ENCODE data around the gene RBL2. TPM values are rescaled to one million over a fixed set of nuclear protein-coding genes. Genes with fewer than 3 reads are reported as not detected.
"Not testable (repeated sequence)": the region's sequence is repeated elsewhere in the genome, so short reads cannot be mapped to it uniquely, and the experiment has no call there.

The RBL2 gene
- total RNA-seq, 1 donor from 2014 or later, result 28.5 TPM

- Mint-ChIP-seq H3K27ac (ENCODE audit: unreplicated experiment) (no peak overlapping the region), H3K4me1 (ENCODE audit: low read depth) (peaks cover 10% of the 10 kb centered on the region), H3K4me3 (ENCODE audit: unreplicated experiment) (no peak overlapping the region), H3K36me3 (ENCODE audit: low read depth) (no peaks in the 10 kb centered on the region), H3K27me3 (ENCODE audit: low read depth) (no peaks in the 10 kb centered on the region), H3K9me3 (ENCODE audit: low read depth) (no peaks in the 10 kb centered on the region)
- DNase-seq (ENCODE audit: low spot score), result no peak
- peak; percentile 59 for TF ChIP-seq CTCF (IDR thresholded peaks at IDR 0.05)
Observed at GRCh38 chr16:53510704-53511070, 76.4 kb downstream of the RBL2 start.

- H3K27ac Mint-ChIP-seq (ENCODE audit: unreplicated experiment), result no peak overlapping the region
Observed at GRCh38 chr16:53511084-53511402, 76.8 kb downstream of the RBL2 start.

GRCh38 chr16:53511403-53512280 lies 77.4 kb downstream of the RBL2 start:
- H3K27ac Mint-ChIP-seq (ENCODE audit: unreplicated experiment), result no peak overlapping the region
- H3K4me1 Mint-ChIP-seq (ENCODE audit: low read depth), result peaks cover 10% of the 10 kb centered on the region
- no peak for TF ChIP-seq CTCF (IDR thresholded peaks at IDR 0.05)
- H3K9me3 Mint-ChIP-seq (ENCODE audit: low read depth), result no peaks in the 10 kb centered on the region
- H3K4me3 Mint-ChIP-seq (ENCODE audit: unreplicated experiment), result no peak overlapping the region
- DNase-seq (ENCODE audit: low spot score), result no peak
- H3K27me3 Mint-ChIP-seq (ENCODE audit: low read depth), result no peaks in the 10 kb centered on the region
- no peaks in the 10 kb centered on the region for H3K36me3 Mint-ChIP-seq (ENCODE audit: low read depth)

More at GRCh38 chr16:53511084-53511402, 76.8 kb downstream of the RBL2 start:
- H3K36me3 Mint-ChIP-seq (ENCODE audit: low read depth), result no peaks in the 10 kb centered on the region
- H3K27me3 Mint-ChIP-seq (ENCODE audit: low read depth), result no peaks in the 10 kb centered on the region
- no peak overlapping the region for H3K4me3 Mint-ChIP-seq (ENCODE audit: unreplicated experiment)
- DNase-seq (ENCODE audit: low spot score), result no peak
- H3K9me3 Mint-ChIP-seq (ENCODE audit: low read depth), result no peaks in the 10 kb centered on the region
- peaks cover 10% of the 10 kb centered on the region for H3K4me1 Mint-ChIP-seq (ENCODE audit: low read depth)
- TF ChIP-seq CTCF (IDR thresholded peaks at IDR 0.05), result no peak

GRCh38 chr16:53512795-53513194 lies 78.5 kb downstream of the RBL2 start:
- not testable (repeated sequence) for H3K4me3 Mint-ChIP-seq (ENCODE audit: unreplicated experiment); H3K4me1 Mint-ChIP-seq (ENCODE audit: low read depth); DNase-seq (ENCODE audit: low spot score); H3K9me3 Mint-ChIP-seq (ENCODE audit: low read depth); H3K27me3 Mint-ChIP-seq (ENCODE audit: low read depth); H3K27ac Mint-ChIP-seq (ENCODE audit: unreplicated experiment); H3K36me3 Mint-ChIP-seq (ENCODE audit: low read depth)

GRCh38 chr16:53515259-53515658 lies 81.0 kb downstream of the RBL2 start:
- H3K27ac Mint-ChIP-seq (ENCODE audit: unreplicated experiment), result no peak overlapping the region
- H3K36me3 Mint-ChIP-seq (ENCODE audit: low read depth), result no peaks in the 10 kb centered on the region
- H3K4me3 Mint-ChIP-seq (ENCODE audit: unreplicated experiment), result no peak overlapping the region
- H3K9me3 Mint-ChIP-seq (ENCODE audit: low read depth), result no peaks in the 10 kb centered on the region
- no peak for TF ChIP-seq CTCF (IDR thresholded peaks at IDR 0.05)
- peaks cover 2% of the 10 kb centered on the region for H3K27me3 Mint-ChIP-seq (ENCODE audit: low read depth)
- no peak for DNase-seq (ENCODE audit: low spot score)
- H3K4me1 Mint-ChIP-seq (ENCODE audit: low read depth), result peaks cover 4% of the 10 kb centered on the region

GRCh38 chr16:53515811-53516210 lies 81.5 kb downstream of the RBL2 start:
- TF ChIP-seq CTCF (IDR thresholded peaks at IDR 0.05), result no peak
- Mint-ChIP-seq H3K9me3 (ENCODE audit: low read depth) (no peaks in the 10 kb centered on the region), H3K4me3 (ENCODE audit: unreplicated experiment) (no peak overlapping the region), H3K27ac (ENCODE audit: unreplicated experiment) (no peak overlapping the region), H3K4me1 (ENCODE audit: low read depth) (no peaks in the 10 kb centered on the region), H3K27me3 (ENCODE audit: low read depth) (peaks cover 2% of the 10 kb centered on the region), H3K36me3 (ENCODE audit: low read depth) (no peaks in the 10 kb centered on the region)
- no peak for DNase-seq (ENCODE audit: low spot score)
